SJCRH30 (cell line): ENCODE data around the gene ATP13A3. TPM values are rescaled to one million over a fixed set of nuclear protein-coding genes. Genes with fewer than 3 reads are reported as not detected.

Experiments
- DNase-seq, 2 experiments: peaks; one replicate each; pipeline ENCODE4 v3.0.0-alpha.2; 2015 to 2020
- H3K27ac ChIP-seq: fragments of 250-450 bp; sonication (Bioruptor Pico); 2 replicates; pipeline ENCODE4 v1.5.1; 2020; ENCODE audit warnings: mild to moderate bottlenecking, moderate library complexity
- H3K27me3 ChIP-seq: fragments of 250-450 bp; sonication (Bioruptor Pico); 2 replicates; pipeline ENCODE4 v1.5.1; 2020; ENCODE audit warnings: mild to moderate bottlenecking, moderate library complexity
- H3K36me3 ChIP-seq: fragments of 250-450 bp; sonication (Bioruptor Pico); 2 replicates; pipeline ENCODE4 v1.5.1; 2020; ENCODE audit warnings: mild to moderate bottlenecking, moderate library complexity
- H3K4me1 ChIP-seq: fragments of 250-450 bp; sonication (Bioruptor Pico); 2 replicates; pipeline ENCODE4 v1.5.1; 2020; ENCODE audit warnings: mild to moderate bottlenecking, moderate library complexity
- H3K4me3 ChIP-seq: fragments of 250-450 bp; sonication (Bioruptor Pico); 2 replicates; pipeline ENCODE4 v1.5.1; 2020; ENCODE audit warnings: mild to moderate bottlenecking, moderate library complexity
- H3K9me3 ChIP-seq: fragments of 250-450 bp; sonication (Bioruptor Pico); replicated peaks from 2 replicates; pipeline ENCODE4 v1.5.1; 2020; ENCODE audit warnings: mild to moderate bottlenecking, moderate library complexity
- total RNA-seq: library from RNA; depleted of rRNA; stranded (reverse); fragments of >200 nt; shearing (Covaris generic); gene quantifications from 2 replicates; pipeline ENCODE4 v1.2.3, GENCODE V29; 2014

ATP13A3 gene
- total RNA-seq, 1 experiment from 2014 or later, result 155 TPM

- H3K4me1 ChIP-seq, result no peaks in the 10 kb centered on the region
- H3K27ac ChIP-seq, result no peak overlapping the region
- H3K9me3 ChIP-seq, result no peaks in the 10 kb centered on the region
- no peaks in the 10 kb centered on the region; the same call in 1 of the 2 replicates for H3K27me3 ChIP-seq
- no peaks in the 10 kb centered on the region for H3K36me3 ChIP-seq
- H3K4me3 ChIP-seq, result no peak overlapping the region
- no peak for DNase-seq
Observed at GRCh38 chr3:194377708-194378107, 109.1 kb downstream of the ATP13A3 start.

GRCh38 chr3:194376241-194376560, 110.6 kb downstream of the ATP13A3 start:
- H3K4me3 ChIP-seq, result no peak overlapping the region
- H3K4me1 ChIP-seq, result no peaks in the 10 kb centered on the region
- DNase-seq, result no peak
- no peaks in the 10 kb centered on the region for H3K36me3 ChIP-seq
- H3K27ac ChIP-seq, result no peak overlapping the region
- H3K9me3 ChIP-seq, result no peaks in the 10 kb centered on the region
- no peaks in the 10 kb centered on the region; the same call in 1 of the 2 replicates for H3K27me3 ChIP-seq

GRCh38 chr3:194375473-194376240, 111.1 kb downstream of the ATP13A3 start:
- Histone ChIP-seq H3K4me1 (no peaks in the 10 kb centered on the region), H3K27ac (no peak overlapping the region), H3K27me3 (no peaks in the 10 kb centered on the region; the same call in 1 of the 2 replicates), H3K36me3 (no peaks in the 10 kb centered on the region), H3K4me3 (no peak overlapping the region), H3K9me3 (no peaks in the 10 kb centered on the region)
- no peak for DNase-seq

GRCh38 chr3:194374935-194375334, 111.9 kb downstream of the ATP13A3 start:
- no peaks in the 10 kb centered on the region; the same call in 1 of the 2 replicates for H3K27me3 ChIP-seq
- no peak for DNase-seq

GRCh38 chr3:194373899-194374298, 112.9 kb downstream of the ATP13A3 start:
- Histone ChIP-seq H3K9me3 (no peaks in the 10 kb centered on the region), H3K36me3 (no peaks in the 10 kb centered on the region), H3K4me3 (no peak overlapping the region), H3K27ac (no peak overlapping the region), H3K4me1 (no peaks in the 10 kb centered on the region), H3K27me3 (peaks cover 8% of the 10 kb centered on the region; the same call in 1 of the 2 replicates)
- DNase-seq, result no peak

More at GRCh38 chr3:194374935-194375334, 111.9 kb downstream of the ATP13A3 start:
- Histone ChIP-seq H3K4me3 (no peak overlapping the region), H3K27ac (no peak overlapping the region), H3K4me1 (no peaks in the 10 kb centered on the region), H3K9me3 (no peaks in the 10 kb centered on the region), H3K36me3 (no peaks in the 10 kb centered on the region)

GRCh38 chr3:194373028-194373427, 113.8 kb downstream of the ATP13A3 start:
- H3K4me3 ChIP-seq, result no peak overlapping the region
- no peaks in the 10 kb centered on the region for H3K36me3 ChIP-seq
- DNase-seq, result no peak
- no peaks in the 10 kb centered on the region for H3K4me1 ChIP-seq
- no peaks in the 10 kb centered on the region for H3K9me3 ChIP-seq
- peaks cover 10% of the 10 kb centered on the region; the same call in 1 of the 2 replicates for H3K27me3 ChIP-seq
- H3K27ac ChIP-seq, result no peak overlapping the region

GRCh38 chr3:194370753-194371152, 116.0 kb downstream of the ATP13A3 start:
- H3K36me3 ChIP-seq, result no peaks in the 10 kb centered on the region
- no peak overlapping the region for H3K27ac ChIP-seq
- H3K27me3 ChIP-seq, result peaks cover 10% of the 10 kb centered on the region; the same call in 1 of the 2 replicates
- no peaks in the 10 kb centered on the region for H3K4me1 ChIP-seq
- DNase-seq, result no peak
- no peaks in the 10 kb centered on the region for H3K9me3 ChIP-seq
- H3K4me3 ChIP-seq, result no peak overlapping the region

- Histone ChIP-seq H3K36me3 (no peaks in the 10 kb centered on the region), H3K9me3 (no peaks in the 10 kb centered on the region), H3K4me3 (no peak within 1 kb of the TSS), H3K27ac (no peak within 1 kb of the TSS), H3K4me1 (peaks cover 5% of the 10 kb centered on the region; the same call in 1 of the 2 replicates), H3K27me3 (peaks cover 10% of the 10 kb centered on the region; the same call in 1 of the 2 replicates)
- peak; percentile 26 to 34 for DNase-seq
Observed at GRCh38 chr3:194369522-194370279, 117.1 kb downstream of the ATP13A3 start, which contains the start of gene LRRC15. Gene LRRC15 (minus strand): TSS chr3:194369743. CDS start chr3:194361043, 8,700 bp downstream.

- DNase-seq, result no peak
- H3K27me3 ChIP-seq, result peaks cover 10% of the 10 kb centered on the region; the same call in 1 of the 2 replicates
- H3K4me3 ChIP-seq, result no peak overlapping the region
- no peaks in the 10 kb centered on the region for H3K9me3 ChIP-seq
- no peak overlapping the region for H3K27ac ChIP-seq
- peaks cover 5% of the 10 kb centered on the region; the same call in 1 of the 2 replicates for H3K4me1 ChIP-seq
- H3K36me3 ChIP-seq, result no peaks in the 10 kb centered on the region
Observed at GRCh38 chr3:194368918-194369317, 117.9 kb downstream of the ATP13A3 start.

GRCh38 chr3:194367992-194368841, 118.6 kb downstream of the ATP13A3 start:
- Histone ChIP-seq H3K36me3 (no peaks in the 10 kb centered on the region), H3K27ac (no peak overlapping the region), H3K4me1 (peaks cover 5% of the 10 kb centered on the region; the same call in 1 of the 2 replicates), H3K4me3 (no peak overlapping the region), H3K27me3 (peaks cover 10% of the 10 kb centered on the region; the same call in 1 of the 2 replicates), H3K9me3 (no peaks in the 10 kb centered on the region)
- no peak for DNase-seq

GRCh38 chr3:194365978-194366490, 120.8 kb downstream of the ATP13A3 start:
- no peak overlapping the region for H3K4me3 ChIP-seq
- peaks cover 10% of the 10 kb centered on the region; the same call in 1 of the 2 replicates for H3K27me3 ChIP-seq
- H3K4me1 ChIP-seq, result peaks cover 5% of the 10 kb centered on the region; the same call in 1 of the 2 replicates
- H3K27ac ChIP-seq, result no peak overlapping the region
- no peak for DNase-seq
- no peaks in the 10 kb centered on the region for H3K9me3 ChIP-seq
- H3K36me3 ChIP-seq, result no peaks in the 10 kb centered on the region

GRCh38 chr3:194365526-194365925, 121.3 kb downstream of the ATP13A3 start:
- Histone ChIP-seq H3K4me3 (no peak overlapping the region), H3K4me1 (peaks cover 5% of the 10 kb centered on the region; the same call in 1 of the 2 replicates), H3K27me3 (peaks cover 10% of the 10 kb centered on the region; the same call in 1 of the 2 replicates), H3K36me3 (no peaks in the 10 kb centered on the region), H3K9me3 (no peaks in the 10 kb centered on the region), H3K27ac (no peak overlapping the region)
- no peak for DNase-seq

GRCh38 chr3:194364652-194365434, 122.0 kb downstream of the ATP13A3 start:
- Histone ChIP-seq H3K36me3 (no peaks in the 10 kb centered on the region), H3K27ac (no peak overlapping the region), H3K4me1 (peaks cover 5% of the 10 kb centered on the region; the same call in 1 of the 2 replicates), H3K4me3 (no peak overlapping the region), H3K27me3 (peaks cover 10% of the 10 kb centered on the region; the same call in 1 of the 2 replicates), H3K9me3 (no peaks in the 10 kb centered on the region)
- peak; percentile 40 to 49 for DNase-seq
